ENCODE data around the gene GOLGA5.
"Not testable (repeated sequence)": the region's sequence is repeated elsewhere in the genome, so short reads cannot be mapped to it uniquely, and the experiment has no call there.

The GOLGA5 gene

DNA sequence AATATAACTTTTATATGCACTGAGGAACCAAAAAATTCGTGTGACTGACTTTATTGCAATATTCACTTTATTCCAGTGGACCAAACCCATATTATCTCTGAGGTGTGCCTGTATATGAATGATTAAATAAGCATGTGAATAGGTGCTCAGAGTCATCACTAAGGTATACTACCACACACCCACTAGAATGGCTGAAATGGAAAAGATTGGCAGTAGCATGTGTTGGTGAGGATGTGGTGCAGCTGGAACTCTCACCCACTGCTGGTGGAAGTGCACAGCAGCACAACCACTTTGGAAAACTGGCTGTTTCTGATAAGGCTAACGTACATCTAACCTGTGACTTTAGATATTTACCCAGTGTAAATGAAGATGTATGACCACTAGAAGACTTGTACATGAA lies 36.8 kb downstream of the GOLGA5 start:
- Histone ChIP-seq H3K4me1 (ENCODE audit: insufficient read depth, low read length) (no peaks in the 10 kb centered on the region), H3K9ac (ENCODE audit: low read depth, low read length) (no peak overlapping the region), H3K9me3 (ENCODE audit: control insufficient read depth, insufficient read depth, low read length) (no peaks in the 10 kb centered on the region), H3K36me3 (ENCODE audit: insufficient read depth, low read length) (peaks cover 9% of the 10 kb centered on the region)

DNA sequence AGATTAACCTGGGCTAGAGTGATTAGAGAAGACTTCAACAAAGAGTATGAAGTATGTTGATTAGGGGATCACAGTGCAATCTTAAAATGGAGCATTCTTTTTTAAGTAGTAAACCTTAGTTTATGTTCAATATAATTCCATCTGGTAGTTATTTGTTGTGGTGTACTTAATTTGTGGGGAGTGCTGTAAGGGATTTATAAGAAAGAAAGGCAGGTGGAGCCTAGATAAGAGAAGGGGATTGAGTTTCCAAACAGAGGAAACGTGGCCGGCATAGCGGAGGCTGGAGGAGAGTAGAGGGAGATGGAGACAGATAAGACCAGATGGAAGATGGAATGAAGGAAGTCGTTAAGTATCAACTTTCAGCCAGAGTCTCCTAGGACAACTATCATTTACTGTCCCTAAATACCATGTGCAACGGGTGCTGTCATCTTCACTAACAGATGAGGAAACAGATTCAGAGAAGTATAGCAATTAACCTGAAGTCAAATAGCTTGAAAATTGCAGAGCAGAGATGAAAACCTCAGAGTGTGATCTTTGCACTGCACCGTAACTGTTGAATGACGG lies 38.1 kb downstream of the GOLGA5 start:
- Histone ChIP-seq H3K9me3 (ENCODE audit: control insufficient read depth, insufficient read depth, low read length) (no peaks in the 10 kb centered on the region), H3K9ac (ENCODE audit: low read depth, low read length) (no peak overlapping the region), H3K36me3 (ENCODE audit: insufficient read depth, low read length) (peaks cover 9% of the 10 kb centered on the region), H3K4me1 (ENCODE audit: insufficient read depth, low read length) (no peaks in the 10 kb centered on the region)

DNA sequence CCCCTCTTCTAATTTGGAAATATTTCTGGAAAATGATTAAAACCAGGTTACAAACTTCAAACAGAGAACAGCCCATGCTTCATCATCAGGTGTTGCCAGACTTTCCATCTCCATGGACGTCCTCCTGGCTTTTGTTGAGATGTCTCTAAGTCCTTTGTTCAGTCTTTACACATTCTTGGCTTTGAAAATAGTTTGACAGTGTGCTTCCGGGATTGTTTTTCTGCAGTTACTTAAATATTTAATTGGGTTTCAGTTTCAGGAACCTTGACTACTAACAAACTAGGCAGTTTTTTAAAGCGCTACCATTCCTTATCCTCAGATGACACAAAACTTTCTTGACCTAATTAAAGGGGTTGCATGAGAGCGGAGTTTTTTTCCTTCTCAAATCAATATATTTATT lies 47.8 kb downstream of the GOLGA5 start:
- Histone ChIP-seq H3K9me3 (ENCODE audit: control insufficient read depth, insufficient read depth, low read length) (no peaks in the 10 kb centered on the region), H3K36me3 (ENCODE audit: insufficient read depth, low read length) (peaks cover 17% of the 10 kb centered on the region), H3K9ac (ENCODE audit: low read depth, low read length) (no peak overlapping the region), H3K4me1 (ENCODE audit: insufficient read depth, low read length) (no peaks in the 10 kb centered on the region)

DNA sequence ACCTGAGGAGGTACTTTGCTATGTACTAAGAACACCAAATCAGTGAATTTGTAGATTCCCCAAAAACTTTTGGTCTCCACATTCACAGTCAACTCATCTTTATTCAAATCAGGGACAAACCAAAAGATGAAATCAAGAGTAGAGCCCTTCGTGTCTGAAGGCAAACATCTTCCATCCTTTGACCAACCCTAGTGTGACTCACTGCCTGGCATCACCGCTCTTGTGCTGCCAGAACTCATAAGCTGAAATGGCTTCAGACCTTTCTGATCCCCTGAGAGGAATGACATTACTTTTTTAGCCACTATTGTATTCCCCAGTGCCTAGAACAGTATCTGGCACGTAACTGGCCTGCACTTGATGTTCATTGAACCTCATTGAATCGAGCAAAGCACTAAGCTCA lies 50.1 kb downstream of the GOLGA5 start:
- H3K4me1 ChIP-seq (ENCODE audit: insufficient read depth, low read length): no peaks in the 10 kb centered on the region
- no peak overlapping the region for H3K9ac ChIP-seq (ENCODE audit: low read depth, low read length)
- H3K9me3 ChIP-seq (ENCODE audit: control insufficient read depth, insufficient read depth, low read length): no peaks in the 10 kb centered on the region
- peaks cover 12% of the 10 kb centered on the region for H3K36me3 ChIP-seq (ENCODE audit: insufficient read depth, low read length)

DNA sequence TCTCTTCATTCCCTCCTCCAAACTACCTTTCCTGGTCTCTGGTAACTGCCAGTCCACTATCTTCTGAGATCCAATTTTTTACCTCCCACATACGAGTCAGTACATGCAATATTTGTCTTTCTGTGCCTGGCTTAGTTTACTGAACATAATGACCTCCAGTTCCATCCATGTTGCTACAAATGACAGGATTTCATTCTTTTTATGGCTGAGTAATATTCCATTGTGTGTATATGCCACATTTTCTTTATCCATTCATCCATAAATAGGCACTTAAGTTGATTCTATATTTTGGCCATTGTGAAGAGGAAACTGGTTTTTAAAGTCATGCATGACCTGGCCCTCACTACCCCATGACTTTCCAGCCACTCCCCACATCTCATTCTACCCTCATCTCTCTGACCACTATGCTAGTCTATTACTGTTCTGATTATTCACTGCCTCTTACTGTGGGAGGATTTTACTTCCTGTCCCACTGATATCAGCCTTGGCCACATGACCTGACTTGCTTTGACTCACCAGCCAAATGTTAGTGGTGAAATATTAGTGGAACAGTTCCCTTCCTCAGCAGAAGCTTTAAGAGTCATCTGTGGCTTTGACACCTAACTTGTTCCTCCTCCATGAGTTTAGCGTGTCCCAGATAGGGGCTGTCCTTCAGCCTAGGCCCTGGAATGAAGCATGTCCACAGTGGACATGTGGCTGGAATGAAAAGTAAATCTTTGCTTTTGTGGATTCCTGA lies 52.2 kb downstream of the GOLGA5 start:
- Histone ChIP-seq H3K4me1 (ENCODE audit: insufficient read depth, low read length) (no peaks in the 10 kb centered on the region), H3K9ac (ENCODE audit: low read depth, low read length) (no peak overlapping the region), H3K36me3 (ENCODE audit: insufficient read depth, low read length) (peaks cover under 1% of the 10 kb centered on the region; the same call in 1 of the 2 replicates), H3K9me3 (ENCODE audit: control insufficient read depth, insufficient read depth, low read length) (no peaks in the 10 kb centered on the region)

DNA sequence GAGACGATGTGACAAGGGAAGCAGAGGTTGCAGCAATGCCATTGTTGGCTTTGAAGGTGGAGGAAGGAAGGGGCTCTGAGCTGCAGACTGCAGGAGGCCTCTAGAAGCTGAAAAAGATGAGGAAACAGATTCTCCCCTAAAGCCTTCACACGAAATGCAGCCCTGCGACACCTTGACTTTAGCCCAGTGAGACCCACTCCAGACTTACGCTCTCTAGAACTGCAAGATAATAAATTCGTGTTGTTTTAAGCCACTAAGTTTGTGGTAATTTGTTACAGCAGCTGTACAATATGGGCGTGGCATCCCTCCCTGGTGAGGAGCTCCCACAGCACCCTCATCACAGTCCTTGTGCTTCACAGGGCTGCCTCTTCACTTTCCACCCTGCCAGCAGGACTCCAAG lies 53.2 kb downstream of the GOLGA5 start:
- Histone ChIP-seq H3K36me3 (ENCODE audit: insufficient read depth, low read length) (no peaks in the 10 kb centered on the region), H3K4me1 (ENCODE audit: insufficient read depth, low read length) (no peaks in the 10 kb centered on the region), H3K9me3 (ENCODE audit: control insufficient read depth, insufficient read depth, low read length) (no peaks in the 10 kb centered on the region), H3K9ac (ENCODE audit: low read depth, low read length) (no peak overlapping the region)

DNA sequence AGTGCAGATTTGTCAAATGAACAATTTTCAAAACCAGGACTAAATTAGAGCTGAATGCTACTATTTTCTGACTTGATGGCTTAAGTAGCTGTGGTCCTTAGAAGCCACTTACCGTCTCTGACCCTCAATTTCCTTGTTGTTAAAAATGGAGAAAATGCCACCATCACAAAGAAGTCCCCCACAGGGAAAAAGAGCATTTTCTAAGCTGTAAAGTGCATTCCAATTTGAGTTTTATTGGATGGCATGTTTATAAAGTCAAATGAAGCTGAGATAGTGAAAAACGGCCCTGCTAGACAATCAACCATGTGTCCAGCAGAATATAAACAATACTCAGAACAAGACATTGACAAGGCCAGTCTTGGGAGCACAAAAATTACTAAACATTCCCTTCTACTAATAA lies 53.6 kb downstream of the GOLGA5 start:
- no peaks in the 10 kb centered on the region for H3K36me3 ChIP-seq (ENCODE audit: insufficient read depth, low read length)
- no peak overlapping the region for H3K9ac ChIP-seq (ENCODE audit: low read depth, low read length)

DNA sequence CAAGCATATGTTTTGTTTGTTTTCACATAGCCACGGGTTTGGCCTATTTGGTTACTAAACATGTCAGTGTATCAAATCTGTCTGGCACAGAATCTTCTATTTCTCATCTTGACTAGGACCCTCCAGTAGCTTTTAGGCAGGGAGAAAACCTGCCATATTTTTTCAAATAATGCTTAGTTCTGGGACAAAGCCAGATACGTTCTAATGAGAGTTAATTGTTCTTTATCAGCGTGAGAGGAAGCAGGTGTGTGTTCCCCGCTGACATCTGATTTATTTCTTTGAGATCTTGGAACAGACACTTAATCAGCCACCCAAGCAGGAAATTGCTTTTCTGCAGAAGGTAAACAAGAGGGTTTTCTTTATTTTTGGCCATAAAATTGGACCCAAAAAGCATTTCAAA lies 54.8 kb downstream of the GOLGA5 start:
- no peaks in the 10 kb centered on the region for H3K9me3 ChIP-seq (ENCODE audit: control insufficient read depth, insufficient read depth, low read length)
- H3K9ac ChIP-seq (ENCODE audit: low read depth, low read length): no peak overlapping the region
- no peaks in the 10 kb centered on the region for H3K36me3 ChIP-seq (ENCODE audit: insufficient read depth, low read length)
- H3K4me1 ChIP-seq (ENCODE audit: insufficient read depth, low read length): no peaks in the 10 kb centered on the region

More for the DNA sequence above, 53.6 kb downstream of the GOLGA5 start:
- Histone ChIP-seq H3K4me1 (ENCODE audit: insufficient read depth, low read length) (no peaks in the 10 kb centered on the region), H3K9me3 (ENCODE audit: control insufficient read depth, insufficient read depth, low read length) (no peaks in the 10 kb centered on the region)

DNA sequence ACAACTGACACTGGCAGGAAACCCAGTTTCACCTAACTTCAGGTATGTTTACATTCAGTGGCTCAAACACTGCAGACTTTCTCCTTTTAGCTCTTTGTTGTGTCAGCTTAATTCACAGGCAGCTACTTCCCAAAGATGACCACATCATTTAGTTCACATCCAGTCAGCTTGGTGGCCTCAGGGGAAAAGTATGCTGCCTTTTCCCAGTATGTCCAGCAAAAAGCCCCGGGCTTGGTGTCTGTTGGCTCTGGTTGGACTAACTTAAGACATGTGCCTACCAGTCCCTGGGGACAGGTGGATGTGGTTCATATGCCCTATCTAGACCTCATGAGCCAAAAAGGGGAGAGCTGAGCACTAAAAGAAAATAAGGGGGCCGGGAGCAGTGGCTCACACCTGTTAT lies 56.4 kb downstream of the GOLGA5 start:
- no peaks in the 10 kb centered on the region for H3K36me3 ChIP-seq (ENCODE audit: insufficient read depth, low read length)
- H3K4me1 ChIP-seq (ENCODE audit: insufficient read depth, low read length): no peaks in the 10 kb centered on the region
- H3K9me3 ChIP-seq (ENCODE audit: control insufficient read depth, insufficient read depth, low read length): no peaks in the 10 kb centered on the region
- no peak overlapping the region for H3K9ac ChIP-seq (ENCODE audit: low read depth, low read length)

DNA sequence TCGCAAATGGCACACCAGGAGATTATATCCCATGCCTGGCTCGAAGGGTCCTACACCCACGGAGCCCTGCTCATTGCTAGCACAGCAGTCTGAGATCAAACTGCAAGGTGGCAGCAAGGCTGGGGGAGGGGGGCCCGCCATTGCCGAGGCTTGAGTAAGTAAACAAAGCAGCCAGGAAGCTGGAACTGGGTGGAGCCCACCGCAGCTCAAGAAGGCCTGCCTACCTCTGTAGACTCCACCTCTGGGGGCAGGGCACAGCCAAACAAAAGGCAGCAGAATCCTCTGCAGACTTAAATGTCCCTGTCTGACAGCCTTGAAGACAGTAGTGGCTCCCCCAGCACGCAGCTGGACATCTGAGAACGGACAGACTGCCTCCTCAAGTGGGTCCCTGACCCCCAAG lies 59.0 kb downstream of the GOLGA5 start:
- H3K36me3 ChIP-seq (ENCODE audit: insufficient read depth, low read length); H3K9me3 ChIP-seq (ENCODE audit: control insufficient read depth, insufficient read depth, low read length); H3K9ac ChIP-seq (ENCODE audit: low read depth, low read length); H3K4me1 ChIP-seq (ENCODE audit: insufficient read depth, low read length): not testable (repeated sequence)

DNA sequence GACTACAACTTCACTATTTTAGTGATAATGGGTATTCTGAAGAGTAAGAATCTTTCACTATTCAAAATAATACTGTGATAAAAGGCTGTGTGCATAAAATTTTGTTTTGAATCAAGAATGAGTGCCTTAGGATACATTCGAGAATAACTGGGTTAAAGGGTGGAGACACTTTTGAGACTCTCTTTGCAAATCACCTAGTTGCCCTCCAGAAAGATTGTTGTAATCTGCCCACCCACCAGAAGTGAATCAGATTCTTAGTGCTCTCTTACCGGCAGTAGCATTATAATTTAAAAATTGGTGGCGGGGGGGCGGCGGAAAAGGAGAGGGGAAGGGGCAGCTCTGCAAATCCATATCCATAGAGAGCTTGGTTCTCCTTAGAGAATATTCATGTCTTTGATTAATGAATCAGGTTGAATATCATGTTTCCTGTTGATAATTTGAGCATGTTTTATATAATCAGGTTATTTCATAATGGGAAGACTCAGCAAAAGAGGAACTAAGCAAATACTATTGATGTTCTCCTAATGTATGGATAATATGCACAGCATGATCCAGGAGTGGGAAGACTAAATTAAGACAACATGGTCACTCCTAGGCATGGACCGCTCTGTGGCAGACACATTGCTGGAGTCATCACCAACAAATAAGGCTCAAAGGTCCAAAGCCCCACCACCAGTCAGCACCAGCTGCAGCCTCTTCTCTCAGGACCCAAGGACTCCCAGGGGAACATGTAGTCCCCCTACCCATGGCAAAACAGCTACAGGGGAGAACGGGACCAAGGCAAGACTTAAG lies 66.1 kb downstream of the GOLGA5 start:
- H3K4me1 ChIP-seq (ENCODE audit: insufficient read depth, low read length): no peaks in the 10 kb centered on the region
- no peak overlapping the region for H3K9ac ChIP-seq (ENCODE audit: low read depth, low read length)
- no peaks in the 10 kb centered on the region for H3K36me3 ChIP-seq (ENCODE audit: insufficient read depth, low read length)
- H3K9me3 ChIP-seq (ENCODE audit: control insufficient read depth, insufficient read depth, low read length): no peaks in the 10 kb centered on the region

DNA sequence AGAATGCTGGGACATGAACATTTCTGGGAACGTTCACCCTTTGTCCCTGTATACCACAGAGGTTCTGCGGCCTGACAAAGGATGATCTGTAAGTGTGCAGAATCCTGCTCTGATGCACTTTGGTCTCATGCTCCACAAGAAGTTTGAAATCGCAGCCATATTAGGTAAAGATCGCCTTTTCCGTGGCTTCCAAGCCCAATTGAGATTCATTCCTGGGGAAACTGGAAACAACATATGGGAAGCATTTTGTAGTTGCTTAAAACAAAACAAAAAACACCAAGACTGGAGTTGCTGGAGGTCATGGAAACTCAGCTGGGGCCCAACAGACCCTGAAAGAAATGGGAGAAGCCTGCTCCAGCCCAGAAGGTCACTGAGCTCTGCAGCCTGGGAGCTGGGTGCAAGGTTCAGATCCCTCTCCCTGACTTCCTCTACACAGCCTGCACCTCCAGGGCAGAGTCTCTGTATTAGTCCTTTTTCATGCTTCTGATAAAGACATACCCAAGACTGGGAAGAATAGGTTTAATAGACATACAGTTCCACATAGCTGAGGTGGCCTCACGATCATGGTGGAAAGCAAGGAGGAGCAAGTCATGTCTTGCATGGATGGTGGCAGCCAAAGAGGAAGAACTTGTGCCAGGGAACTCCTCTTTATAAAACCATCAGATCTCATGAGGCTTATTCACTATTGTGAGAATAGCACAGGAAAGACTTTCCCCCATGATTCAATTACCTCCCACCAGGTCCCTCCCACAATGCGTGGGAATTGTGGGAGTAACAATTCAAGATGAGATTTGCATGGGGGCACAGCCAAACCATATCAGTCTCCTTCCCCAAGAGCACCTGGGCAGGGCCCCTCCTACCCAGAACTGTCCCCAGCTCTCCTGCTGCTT lies 68.0 kb downstream of the GOLGA5 start:
- Histone ChIP-seq H3K9me3 (ENCODE audit: control insufficient read depth, insufficient read depth, low read length) (no peaks in the 10 kb centered on the region), H3K4me1 (ENCODE audit: insufficient read depth, low read length) (no peaks in the 10 kb centered on the region), H3K36me3 (ENCODE audit: insufficient read depth, low read length) (no peaks in the 10 kb centered on the region), H3K9ac (ENCODE audit: low read depth, low read length) (no peak overlapping the region)

DNA sequence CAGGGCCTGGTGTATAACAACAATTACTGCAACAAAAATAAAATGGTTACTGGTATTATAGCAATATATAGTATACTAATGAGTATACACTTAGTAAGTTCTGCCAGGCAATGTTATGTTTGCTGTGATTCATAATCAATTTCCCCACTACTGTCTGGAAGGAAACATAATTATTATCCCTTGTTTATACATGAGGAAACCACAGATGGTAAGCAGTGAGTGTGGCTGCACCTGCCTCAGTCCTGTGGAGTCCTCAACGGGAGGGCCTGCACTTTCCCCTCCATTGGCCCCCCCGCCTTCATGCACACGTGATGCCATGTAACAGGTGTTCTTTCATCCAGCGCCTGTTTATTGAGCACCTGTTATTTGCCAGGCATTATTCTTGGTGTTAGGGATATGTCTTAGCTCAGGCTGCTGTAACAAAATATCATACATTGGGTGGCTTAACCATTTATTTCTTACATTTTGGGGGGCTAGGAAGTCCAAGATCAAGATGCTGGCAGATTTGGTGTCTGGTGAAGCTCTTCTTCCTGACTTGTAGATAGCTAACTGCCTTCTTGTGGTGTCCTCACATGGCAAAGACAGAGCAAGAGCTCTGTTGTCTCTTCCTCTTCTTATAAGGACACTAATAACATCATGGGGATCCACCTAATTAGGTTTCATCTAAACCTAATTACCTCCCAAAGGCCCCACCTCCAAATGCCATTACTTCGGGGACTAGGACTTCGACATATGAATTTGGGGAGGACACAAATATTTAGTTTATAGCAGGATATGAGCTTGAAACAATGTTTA lies 69.4 kb downstream of the GOLGA5 start:
- no peaks in the 10 kb centered on the region for H3K36me3 ChIP-seq (ENCODE audit: insufficient read depth, low read length)
- no peaks in the 10 kb centered on the region for H3K9me3 ChIP-seq (ENCODE audit: control insufficient read depth, insufficient read depth, low read length)

DNA sequence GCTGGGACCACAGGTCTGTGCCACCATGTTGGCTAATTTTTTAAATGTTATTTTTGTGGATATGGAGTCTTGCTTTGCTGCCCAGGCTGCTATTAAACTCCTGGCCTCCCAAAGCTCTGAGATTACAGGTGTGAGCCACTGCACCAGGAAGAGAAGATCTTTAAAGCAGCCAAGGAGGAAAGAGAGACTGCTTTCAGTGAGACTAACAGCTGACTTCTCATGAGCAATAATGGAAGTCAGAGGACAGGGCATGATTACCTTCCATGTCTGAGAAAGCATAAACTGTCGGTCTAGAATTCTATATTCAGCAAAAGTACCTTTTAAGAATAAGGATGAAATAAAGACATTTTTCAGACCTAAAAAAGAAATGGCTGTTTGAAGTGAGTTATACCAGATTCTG lies 71.6 kb downstream of the GOLGA5 start:
- Histone ChIP-seq H3K4me1 (ENCODE audit: insufficient read depth, low read length) (no peaks in the 10 kb centered on the region), H3K9me3 (ENCODE audit: control insufficient read depth, insufficient read depth, low read length) (no peaks in the 10 kb centered on the region), H3K9ac (ENCODE audit: low read depth, low read length) (no peak overlapping the region), H3K36me3 (ENCODE audit: insufficient read depth, low read length) (no peaks in the 10 kb centered on the region)

More for the DNA sequence above, 69.4 kb downstream of the GOLGA5 start:
- H3K4me1 ChIP-seq (ENCODE audit: insufficient read depth, low read length): no peaks in the 10 kb centered on the region
- H3K9ac ChIP-seq (ENCODE audit: low read depth, low read length): no peak overlapping the region

Data from ES-I3 (cell line).